ENCODE results near the gene SLC9A3. TPM values are rescaled to one million over a fixed set of nuclear protein-coding genes. Genes with fewer than 3 reads are reported as not detected.
A peak's percentile ranks its signal among the peaks of the same experiment; 100 is the strongest.
"Not testable (repeated sequence)": the region's sequence is repeated elsewhere in the genome, so short reads cannot be mapped to it uniquely, and the experiment has no call there.

SLC9A3 gene
- polyA plus RNA-seq, 3 donors, result 42.2 to 47.4 (median 42.9) TPM

- no peak for DNase-seq (ENCODE audit: extremely low read depth in 1 of 11, low read depth in 9 of 11, low spot score in 4 of 11)
Observed at GRCh38 chr5:517535-518100, 6.6 kb downstream of the SLC9A3 start.

- DNase-seq (ENCODE audit: extremely low read depth in 1 of 11, low read depth in 9 of 11, low spot score in 4 of 11), result no peak
Observed at GRCh38 chr5:516980-517379, 7.3 kb downstream of the SLC9A3 start.

GRCh38 chr5:516338-516925 is 7.8 kb downstream of the SLC9A3 start:
- DNase-seq (ENCODE audit: extremely low read depth in 1 of 11, low read depth in 9 of 11, low spot score in 4 of 11), result no peak

GRCh38 chr5:515273-515836 is 8.9 kb downstream of the SLC9A3 start:
- no peak for DNase-seq (ENCODE audit: extremely low read depth in 1 of 11, low read depth in 9 of 11, low spot score in 4 of 11)

- no peak for DNase-seq (ENCODE audit: extremely low read depth in 1 of 11, low read depth in 9 of 11, low spot score in 4 of 11)
Observed at GRCh38 chr5:514673-515072, 9.6 kb downstream of the SLC9A3 start.

- DNase-seq (ENCODE audit: extremely low read depth in 1 of 11, low read depth in 9 of 11, low spot score in 4 of 11), result no peak
Observed at GRCh38 chr5:514101-514485, 10.2 kb downstream of the SLC9A3 start.

GRCh38 chr5:513216-514100 is 10.8 kb downstream of the SLC9A3 start:
- no peak for DNase-seq (ENCODE audit: extremely low read depth in 1 of 11, low read depth in 9 of 11, low spot score in 4 of 11)

- no peak for DNase-seq (ENCODE audit: extremely low read depth in 1 of 11, low read depth in 9 of 11, low spot score in 4 of 11)
Observed at GRCh38 chr5:511476-511875, 12.8 kb downstream of the SLC9A3 start.

- no peak for DNase-seq (ENCODE audit: extremely low read depth in 1 of 11, low read depth in 9 of 11, low spot score in 4 of 11)
Observed at GRCh38 chr5:510521-510920, 13.7 kb downstream of the SLC9A3 start.

GRCh38 chr5:509611-510185 is 14.6 kb downstream of the SLC9A3 start:
- DNase-seq (ENCODE audit: extremely low read depth in 1 of 11, low read depth in 9 of 11, low spot score in 4 of 11), result no peak

- DNase-seq (ENCODE audit: extremely low read depth in 1 of 11, low read depth in 9 of 11, low spot score in 4 of 11), result not testable (repeated sequence)
Observed at GRCh38 chr5:507986-508575, 16.2 kb downstream of the SLC9A3 start.

- no peak for DNase-seq (ENCODE audit: extremely low read depth in 1 of 11, low read depth in 9 of 11, low spot score in 4 of 11)
Observed at GRCh38 chr5:505951-506525, 18.2 kb downstream of the SLC9A3 start.

- no peak for DNase-seq (ENCODE audit: extremely low read depth in 1 of 11, low read depth in 9 of 11, low spot score in 4 of 11)
Observed at GRCh38 chr5:504326-505154, 19.7 kb downstream of the SLC9A3 start.

- no peak for DNase-seq (ENCODE audit: extremely low read depth in 1 of 11, low read depth in 9 of 11, low spot score in 4 of 11)
Observed at GRCh38 chr5:502325-503079, 21.7 kb downstream of the SLC9A3 start.

- no peak for DNase-seq (ENCODE audit: extremely low read depth in 1 of 11, low read depth in 9 of 11, low spot score in 4 of 11)
Observed at GRCh38 chr5:501831-502184, 22.4 kb downstream of the SLC9A3 start.

- DNase-seq (ENCODE audit: extremely low read depth in 1 of 11, low read depth in 9 of 11, low spot score in 4 of 11), result peak in 1 of 11 donors; percentile 64
Observed at GRCh38 chr5:501105-501830, 23.0 kb downstream of the SLC9A3 start.

- DNase-seq (ENCODE audit: extremely low read depth in 1 of 11, low read depth in 9 of 11, low spot score in 4 of 11), result no peak
Observed at GRCh38 chr5:500491-500890, 23.8 kb downstream of the SLC9A3 start.
